ENCODE results near the gene FXYD5. TPM values are rescaled to one million over a fixed set of nuclear protein-coding genes. Genes with fewer than 3 reads are reported as not detected.

The FXYD5 gene
- total and polyA plus RNA-seq, 2 donors (not counting 3 experiments of a cell fraction or from before 2014, with no cell fraction given) = 223 to 290 TPM

GRCh38 chr19:35132254-35132653, 22.3 kb upstream of the FXYD5 start:
- CTCF ChIA-PET = no interaction called here
- dilution Hi-C loops (cut with MboI; ENCODE audit: extremely low pct_ligation_motif_present, low sequenced_read_pairs) (no loop called here), intact Hi-C loops (cut with micrococcal nuclease) (no loop called here)

GRCh38 chr19:35133826-35134225, 20.7 kb upstream of the FXYD5 start:
- no peaks in the 10 kb centered on the region for H3K36me3 ChIP-seq (ENCODE audit: control insufficient read depth in 2 of 2, extremely low read depth in 1 of 2, insufficient read depth in 2 of 2, low read length in 2 of 2)
- intact Hi-C loops (cut with micrococcal nuclease) (no loop called here), dilution Hi-C loops (cut with MboI; ENCODE audit: extremely low pct_ligation_motif_present, low sequenced_read_pairs) (no loop called here)
- FAIRE-seq (no peak), DNase-seq (ENCODE audit: low read depth, low spot score) (no peak)
- no peaks in the 10 kb centered on the region for H3K9me1 ChIP-seq (replicated peaks; ENCODE audit: control insufficient read depth, extremely low read depth, insufficient read depth, low read length)
- no peaks in the 10 kb centered on the region for H3K4me1 ChIP-seq (ENCODE audit: control insufficient read depth, extremely low read depth, insufficient read depth, low read length)
- no peak overlapping the region for H3K4me2 ChIP-seq (ENCODE audit: insufficient read depth, low read length)
- H3K27me3 ChIP-seq (ENCODE audit: control insufficient read depth in 2 of 2, insufficient read depth in 2 of 2, low read length in 2 of 2) = no peaks in the 10 kb centered on the region
- BruUV-seq (replicated peaks) = no TSS peak
- H3K9ac ChIP-seq (replicated peaks; ENCODE audit: extremely low read depth, insufficient read depth, low read length) = no peak overlapping the region
- ChIA-PET POLR2A (no interaction called here), CTCF (interaction anchor here (1.2 to 4.8 kb wide), 3 partner anchors 9 to 89 kb away, joined by 6 to 52 read pairs (median 23); no protein-coding TSS in a partner anchor)
- no peaks in the 10 kb centered on the region for H3K79me2 ChIP-seq (ENCODE audit: control insufficient read depth, insufficient read depth, low read length)
- no peaks in the 10 kb centered on the region for H4K20me1 ChIP-seq (replicated peaks; ENCODE audit: control insufficient read depth, extremely low read depth, insufficient read depth, low read length)
- H3K9me3 ChIP-seq (replicated peaks; ENCODE audit: control insufficient read depth, insufficient read depth, low read length) = no peaks in the 10 kb centered on the region
- no peak overlapping the region for H2AFZ ChIP-seq (ENCODE audit: low read depth, low read length)
- no peak overlapping the region for H3K27ac ChIP-seq (ENCODE audit: insufficient read depth, low read depth, low read length)
- no peak overlapping the region for H3K4me3 ChIP-seq (replicated peaks in 1 of 3; ENCODE audit: insufficient read depth in 1 of 3, low read depth in 1 of 3, low read length in 3 of 3)
- TF ChIP-seq JUN (IDR thresholded peaks at IDR 0.05; ENCODE audit: borderline replicate concordance, insufficient read depth, insufficient read length, low read depth) = no peak
- no peak for TF ChIP-seq MAX (IDR thresholded peaks at IDR 0.05; ENCODE audit: insufficient read depth, insufficient read length)
- no peak for TF ChIP-seq GATA2 (IDR thresholded peaks at IDR 0.05; ENCODE audit: insufficient read depth, insufficient read length, low read depth, low read length)
- TF ChIP-seq CTCF (IDR thresholded peaks at IDR 0.05; ENCODE audit: extremely low read depth in 1 of 2, insufficient read depth in 1 of 2, low read depth in 1 of 2, low read length in 2 of 2) = no peak
- TF ChIP-seq POLR2AphosphoS5 (IDR thresholded peaks at IDR 0.05; ENCODE audit: insufficient read depth, low read depth, low read length) = no peak
- TF ChIP-seq MYC (IDR thresholded peaks at IDR 0.05; ENCODE audit: low read depth, low read length) = no peak
- no peak for TF ChIP-seq POLR2A (IDR thresholded peaks at IDR 0.05; ENCODE audit: low read depth, low read length)
- TF ChIP-seq FOS (IDR thresholded peaks at IDR 0.05; ENCODE audit: borderline replicate concordance, insufficient read depth, low read length) = no peak

More at GRCh38 chr19:35132254-35132653, 22.3 kb upstream of the FXYD5 start:
- Histone ChIP-seq H3K4me1 (ENCODE audit: control insufficient read depth, extremely low read depth, insufficient read depth, low read length) (no peaks in the 10 kb centered on the region), H3K9me3 (replicated peaks; ENCODE audit: control insufficient read depth, insufficient read depth, low read length) (no peaks in the 10 kb centered on the region), H3K27me3 (ENCODE audit: control insufficient read depth in 2 of 2, insufficient read depth in 2 of 2, low read length in 2 of 2) (no peaks in the 10 kb centered on the region), H3K9ac (replicated peaks; ENCODE audit: extremely low read depth, insufficient read depth, low read length) (no peak overlapping the region), H3K4me2 (ENCODE audit: insufficient read depth, low read length) (no peak overlapping the region), H3K27ac (ENCODE audit: insufficient read depth, low read depth, low read length) (no peak overlapping the region), H3K4me3 (replicated peaks in 1 of 3; ENCODE audit: insufficient read depth in 1 of 3, low read depth in 1 of 3, low read length in 3 of 3) (no peak overlapping the region), H3K36me3 (ENCODE audit: control insufficient read depth in 2 of 2, extremely low read depth in 1 of 2, insufficient read depth in 2 of 2, low read length in 2 of 2) (no peaks in the 10 kb centered on the region), H3K79me2 (ENCODE audit: control insufficient read depth, insufficient read depth, low read length) (no peaks in the 10 kb centered on the region), H3K9me1 (replicated peaks; ENCODE audit: control insufficient read depth, extremely low read depth, insufficient read depth, low read length) (no peaks in the 10 kb centered on the region), H2AFZ (ENCODE audit: low read depth, low read length) (no peak overlapping the region), H4K20me1 (replicated peaks; ENCODE audit: control insufficient read depth, extremely low read depth, insufficient read depth, low read length) (no peaks in the 10 kb centered on the region)
- BruUV-seq (replicated peaks) = no TSS peak
- TF ChIP-seq POLR2AphosphoS5 (IDR thresholded peaks at IDR 0.05; ENCODE audit: insufficient read depth, low read depth, low read length) (no peak), GATA2 (IDR thresholded peaks at IDR 0.05; ENCODE audit: insufficient read depth, insufficient read length, low read depth, low read length) (no peak), MYC (IDR thresholded peaks at IDR 0.05; ENCODE audit: low read depth, low read length) (no peak)
- DNase-seq (ENCODE audit: low read depth, low spot score) (no peak), FAIRE-seq (no peak)
- POLR2A ChIA-PET = no interaction called here

Data from endothelial cell of umbilical vein (primary cell).